HepG2 (cell line): ENCODE results near the gene TNP2. TPM values are rescaled to one million over a fixed set of nuclear protein-coding genes. Genes with fewer than 3 reads are reported as not detected.
A peak's percentile ranks its signal among the peaks of the same experiment; 100 is the strongest.

Experiments used
- ATM ChIP-seq: fragments of 450-650 bp; IDR thresholded peaks from 2 replicates; pipeline ENCODE4 v1.7.1; 2017; ENCODE audit warnings: mild to moderate bottlenecking, borderline replicate concordance
- FOXC1 ChIP-seq: sonication (generic); formaldehyde crosslinking; IDR thresholded peaks from 2 replicates; pipeline ENCODE4 v1.8.0; 2022; ENCODE audit warnings: mild to moderate bottlenecking, missing genetic modification reagents, borderline replicate concordance
- HOMEZ ChIP-seq: IDR thresholded peaks from 2 replicates; pipeline ENCODE4 v1.6.1; 2016; ENCODE audit warnings: low read depth
- HOXA7 ChIP-seq: sonication (generic); formaldehyde crosslinking; IDR thresholded peaks from 2 replicates; pipeline ENCODE4 v1.8.1; 2022; ENCODE audit warnings: mild to moderate bottlenecking, missing genetic modification reagents, moderate library complexity
- MAZ ChIP-seq, 2 experiments: sonication (generic) in 1 of 2; formaldehyde crosslinking in 1 of 2; IDR thresholded peaks; 2 replicates each; pipeline versions ENCODE4 v1.5.0 to v1.6.1; 2012 to 2020; ENCODE audit warnings: low read depth in 2 of 2, mild to moderate bottlenecking in 2 of 2, borderline replicate concordance in 1 of 2, improper control_type of control experiment in 1 of 2, low read length in 1 of 2, missing genetic modification reagents in 1 of 2, moderate library complexity in 1 of 2
- NFYB ChIP-seq: sonication (generic); formaldehyde crosslinking; IDR thresholded peaks from 2 replicates; pipeline ENCODE4 v1.4.0; 2020; ENCODE audit warnings: missing genetic modification reagents
- PCBP1 ChIP-seq: fragments of 200-400 bp; formaldehyde crosslinking; IDR thresholded peaks from 2 replicates; pipeline ENCODE4 v1.6.1; 2017; ENCODE audit warnings: mild to moderate bottlenecking, low read depth, low read length, borderline replicate concordance
- PHF8 ChIP-seq: sonication (generic); formaldehyde crosslinking; IDR thresholded peaks from 2 replicates; pipeline ENCODE4 v1.5.0; 2020; ENCODE audit warnings: missing genetic modification reagents
- SAP130 ChIP-seq: IDR thresholded peaks from 2 replicates; pipeline ENCODE4 v1.6.1; 2016; ENCODE audit warnings: low read depth
- SATB2 ChIP-seq: sonication (generic); formaldehyde crosslinking; IDR thresholded peaks from 2 replicates; pipeline ENCODE4 v1.5.0; 2020; ENCODE audit warnings: missing genetic modification reagents
- SRF ChIP-seq: IDR thresholded peaks from 2 replicates; pipeline ENCODE4 v1.6.1; 2011; ENCODE audit warnings: mild to moderate bottlenecking, low read depth, low read length, moderate library complexity
- TFE3 ChIP-seq: IDR thresholded peaks from 2 replicates; pipeline ENCODE4 v1.6.1; 2016
- TSC22D2 ChIP-seq: sonication (generic); formaldehyde crosslinking; IDR thresholded peaks from 2 replicates; pipeline ENCODE4 v1.5.1; 2020; ENCODE audit warnings: missing genetic modification reagents, mild to moderate bottlenecking, borderline replicate concordance
- ZNF34 ChIP-seq: sonication (generic); formaldehyde crosslinking; IDR thresholded peaks from 2 replicates; pipeline ENCODE4 v1.4.0; 2020; ENCODE audit warnings: mild to moderate bottlenecking, missing genetic modification reagents, borderline replicate concordance
- ZNF563 ChIP-seq: sonication (generic); formaldehyde crosslinking; IDR thresholded peaks from 2 replicates; pipeline ENCODE4 v1.8.0; 2022; ENCODE audit warnings: mild to moderate bottlenecking, moderate library complexity, missing genetic modification reagents
- ZNF784 ChIP-seq: sonication (generic); formaldehyde crosslinking; IDR thresholded peaks from 2 replicates; pipeline ENCODE4 v1.5.1; 2020; ENCODE audit warnings: missing genetic modification reagents, mild to moderate bottlenecking, borderline replicate concordance
- polyA plus RNA-seq, 8 experiments: library from polyadenylated mRNA; depleted of rRNA in 3 of 8; stranded (reverse) in 7 of 8; unstranded in 1 of 8; fragments of >200 nt; fragmentation: Illumina TruSeq in 4 of 8; extraction: Trizol in 4 of 8; gene quantifications; 2 replicates each; pipeline versions ENCODE4 v1.2.1 to v1.2.3, GENCODE V29; 2011 to 2016; ENCODE audit warnings: low read depth in 4 of 8, missing spikeins in 1 of 8, mixed read lengths in 1 of 8; ENCODE audit not compliant: insufficient read depth in 1 of 8
- total RNA-seq, 5 experiments: library from RNA; depleted of rRNA; stranded (reverse); fragments of >200 nt; fragmentation: Illumina TruSeq; extraction: Trizol; gene quantifications; 2 replicates each; pipeline ENCODE4 v1.2.3, GENCODE V29; 2016; ENCODE audit warnings: low read depth in 1 of 5
- TF ChIP-seq, protein P1 (sequence below): sonication (generic); formaldehyde crosslinking; IDR thresholded peaks from 2 replicates; pipeline ENCODE4 v1.5.0; 2020; ENCODE audit warnings: mild to moderate bottlenecking, missing genetic modification reagents

TNP2 gene
- total and polyA plus RNA-seq, 2 of the 13 experiments (the other 11 are each of a cell fraction or from before 2014, with no cell fraction given), result not detected

GRCh38 chr16:11250091-11250785 lies 18.9 kb downstream of the TNP2 start (continued):
- TF ChIP-seq, protein P1, sequence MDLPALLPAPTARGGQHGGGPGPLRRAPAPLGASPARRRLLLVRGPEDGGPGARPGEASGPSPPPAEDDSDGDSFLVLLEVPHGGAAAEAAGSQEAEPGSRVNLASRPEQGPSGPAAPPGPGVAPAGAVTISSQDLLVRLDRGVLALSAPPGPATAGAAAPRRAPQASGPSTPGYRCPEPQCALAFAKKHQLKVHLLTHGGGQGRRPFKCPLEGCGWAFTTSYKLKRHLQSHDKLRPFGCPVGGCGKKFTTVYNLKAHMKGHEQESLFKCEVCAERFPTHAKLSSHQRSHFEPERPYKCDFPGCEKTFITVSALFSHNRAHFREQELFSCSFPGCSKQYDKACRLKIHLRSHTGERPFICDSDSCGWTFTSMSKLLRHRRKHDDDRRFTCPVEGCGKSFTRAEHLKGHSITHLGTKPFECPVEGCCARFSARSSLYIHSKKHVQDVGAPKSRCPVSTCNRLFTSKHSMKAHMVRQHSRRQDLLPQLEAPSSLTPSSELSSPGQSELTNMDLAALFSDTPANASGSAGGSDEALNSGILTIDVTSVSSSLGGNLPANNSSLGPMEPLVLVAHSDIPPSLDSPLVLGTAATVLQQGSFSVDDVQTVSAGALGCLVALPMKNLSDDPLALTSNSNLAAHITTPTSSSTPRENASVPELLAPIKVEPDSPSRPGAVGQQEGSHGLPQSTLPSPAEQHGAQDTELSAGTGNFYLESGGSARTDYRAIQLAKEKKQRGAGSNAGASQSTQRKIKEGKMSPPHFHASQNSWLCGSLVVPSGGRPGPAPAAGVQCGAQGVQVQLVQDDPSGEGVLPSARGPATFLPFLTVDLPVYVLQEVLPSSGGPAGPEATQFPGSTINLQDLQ (CRISPR knock-in tag), result 0 out of 2 replicates have a peak, but pooled peaks have one; percentile 44
- TF ChIP-seq ZNF784 (CRISPR knock-in tag), result no peak
- TF ChIP-seq TFE3 (CRISPR knock-in tag), result 0 out of 2 replicates have a peak, but pooled peaks have one; percentile 28
- no peak for TF ChIP-seq HOMEZ (CRISPR knock-in tag)
- no peak for TF ChIP-seq HOXA7 (CRISPR knock-in tag)
- no peak for TF ChIP-seq PHF8 (CRISPR knock-in tag)
- TF ChIP-seq TSC22D2 (CRISPR knock-in tag), result 0 out of 2 replicates have a peak, but pooled peaks have one; percentile 44
- TF ChIP-seq ZNF563 (CRISPR knock-in tag), result 0 out of 2 replicates have a peak, but pooled peaks have one; percentile 17
- no peak for TF ChIP-seq ATM
- TF ChIP-seq ZNF34 (CRISPR knock-in tag), result peak; percentile 49; the same call in 1 of the 2 replicates
- TF ChIP-seq FOXC1 (CRISPR knock-in tag), result peak; percentile 36; the same call in 1 of the 2 replicates
- TF ChIP-seq MAZ (IDR thresholded peaks at IDR 0.05; ENCODE audit: borderline replicate concordance, low read depth, low read length), result no peak
- TF ChIP-seq MAZ (CRISPR knock-in tag; IDR thresholded peaks at IDR 0.05; ENCODE audit: low read depth), result no peak
- peak; percentile 39; the same call in 1 of the 2 replicates for TF ChIP-seq SAP130 (CRISPR knock-in tag)
- TF ChIP-seq SATB2 (CRISPR knock-in tag), result peak; percentile 43; the same call in 1 of the 2 replicates
- no peak for TF ChIP-seq SRF
- peak; percentile 33; the same call in 1 of the 2 replicates for TF ChIP-seq NFYB (CRISPR knock-in tag)
- 0 out of 2 replicates have a peak, but pooled peaks have one; percentile 4 for TF ChIP-seq PCBP1
